HepG2 (cell line): ENCODE measurements around the gene UNC5CL. TPM values are rescaled to one million over a fixed set of nuclear protein-coding genes. Genes with fewer than 3 reads are reported as not detected.

Source experiments
- ATAC-seq: fragments of 200-7000 bp; cut with Tn5 transposase; 3 replicates; pipeline ENCODE4 v1.9.1; 2020; ENCODE audit warnings: mild to moderate bottlenecking, moderate library complexity
- BruUV-seq: library from RNA; stranded (reverse); fragments of 400-500 nt; replicated peaks from 2 replicates; lab custom pipeline; 2021; lab: Mats Ljungman, UMichigan
- CTCF ChIA-PET: fragments of 300-600 bp; formaldehyde crosslinking; extraction: SDS; loops from one replicate; lab custom pipeline; 2021; ENCODE audit warnings: low total read pairs, inconsistent platforms, low intra/inter-chr PET ratio; lab: Yijun Ruan, JAX
- POLR2A ChIA-PET: fragments of 350-600 bp; sonication (Branson Sonifier 250); formaldehyde crosslinking; loops from one replicate; lab custom pipeline; 2020; ENCODE audit warnings: antibody characterized with exemption, inconsistent platforms; lab: Yijun Ruan, JAX
- DNase-seq: peaks from one replicate; pipeline ENCODE4 v3.0.0-alpha.2; 2015; ENCODE audit warnings: low spot score
- FAIRE-seq: peaks from 3 replicates; lab custom pipeline; 2011; peaks lifted over from hg19 to GRCh38; lab: Jason Lieb, UNC
- H2AFZ ChIP-seq: one replicate; pipeline ENCODE4 v1.6.1; 2011; ENCODE audit warnings: low read length, inconsistent platforms
- H3K27ac ChIP-seq: fragments of 300-600 bp; 3 replicates; pipeline ENCODE4 v1.8.0; 2011; ENCODE audit warnings: mixed run types, mild to moderate bottlenecking, mixed read lengths, low read length, inconsistent platforms; ENCODE audit not compliant: insufficient read depth; ENCODE audit errors: extremely low read length
- H3K27me3 ChIP-seq, 2 experiments: fragments of 200-600 bp in 1 of 2; 2 replicates in 1 of 2; 3 replicates in 1 of 2; pipeline versions ENCODE4 v1.6.0 to v1.8.0; 2011; ENCODE audit warnings: low read length in 2 of 2, mild to moderate bottlenecking in 2 of 2, moderate library complexity in 2 of 2, inconsistent platforms in 1 of 2; ENCODE audit not compliant: insufficient read depth in 2 of 2, control insufficient read depth in 1 of 2
- H3K36me3 ChIP-seq, 2 experiments: fragments of 200-600 bp in 1 of 2; replicated peaks in 1 of 2; 2 replicates in 1 of 2; 3 replicates in 1 of 2; pipeline versions ENCODE4 v1.5.1 to v1.8.0; 2011; ENCODE audit warnings: low read length in 2 of 2, inconsistent platforms in 1 of 2; ENCODE audit not compliant: insufficient read depth in 2 of 2, control insufficient read depth in 1 of 2
- H3K4me1 ChIP-seq: 2 replicates; pipeline ENCODE4 v1.5.1; 2012; ENCODE audit warnings: low read length, inconsistent platforms; ENCODE audit not compliant: insufficient read depth
- H3K4me2 ChIP-seq: 2 replicates; pipeline ENCODE4 v1.6.0; 2011; ENCODE audit warnings: low read depth, low read length, inconsistent platforms
- H3K4me3 ChIP-seq, 3 experiments: fragments of 200-600 bp in 1 of 3; sonication (generic), shearing (Covaris generic) in 1 of 3; replicated peaks in 1 of 3; 2 replicates each; pipeline ENCODE4 v1.5.1; 2011 to 2016; ENCODE audit warnings: low read length in 3 of 3, inconsistent platforms in 2 of 3, low read depth in 2 of 3, mild to moderate bottlenecking in 2 of 3, control low read depth in 1 of 3, mixed read lengths in 1 of 3; ENCODE audit not compliant: insufficient read depth in 1 of 3
- H3K79me2 ChIP-seq: one replicate; pipeline ENCODE4 v1.6.1; 2011; ENCODE audit warnings: low read length, inconsistent platforms; ENCODE audit not compliant: insufficient read depth
- H3K9ac ChIP-seq: 2 replicates; pipeline ENCODE4 v1.6.0; 2011; ENCODE audit warnings: mild to moderate bottlenecking, low read depth, low read length, inconsistent platforms; ENCODE audit not compliant: insufficient read depth
- H3K9me3 ChIP-seq: 2 replicates; pipeline ENCODE4 v1.5.1; 2012; ENCODE audit warnings: mild to moderate bottlenecking, low read length
- H4K20me1 ChIP-seq: 2 replicates; pipeline ENCODE4 v1.6.0; 2011; ENCODE audit warnings: inconsistent platforms, mild to moderate bottlenecking, low read length, moderate library complexity; ENCODE audit not compliant: insufficient read depth
- ATF5 ChIP-seq: sonication (generic); formaldehyde crosslinking; IDR thresholded peaks from 2 replicates; pipeline ENCODE4 v1.4.0; 2020; ENCODE audit warnings: mild to moderate bottlenecking, low read depth, missing genetic modification reagents
- CCDC6 ChIP-seq: sonication (generic); formaldehyde crosslinking; IDR thresholded peaks from 2 replicates; pipeline ENCODE4 v1.8.1; 2022; ENCODE audit warnings: mild to moderate bottlenecking, missing genetic modification reagents, moderate library complexity
- ESRRA ChIP-seq: sonication (generic); formaldehyde crosslinking; IDR thresholded peaks from 2 replicates; pipeline ENCODE4 v1.5.1; 2020; ENCODE audit warnings: mild to moderate bottlenecking, low read depth, missing genetic modification reagents
- FIP1L1 ChIP-seq: fragments of 200-400 bp; formaldehyde crosslinking; IDR thresholded peaks from 2 replicates; pipeline ENCODE4 v1.6.1; 2018; ENCODE audit warnings: low read depth, mild to moderate bottlenecking, low read length, moderate library complexity, borderline replicate concordance; ENCODE audit not compliant: insufficient read depth
- FLYWCH1 ChIP-seq: sonication (generic); formaldehyde crosslinking; IDR thresholded peaks from 2 replicates; pipeline ENCODE4 v1.8.1; 2023; ENCODE audit warnings: mild to moderate bottlenecking, missing genetic modification reagents
- GLI4 ChIP-seq: sonication (generic); formaldehyde crosslinking; IDR thresholded peaks from 2 replicates; pipeline ENCODE4 v1.5.1; 2020; ENCODE audit warnings: missing genetic modification reagents, mild to moderate bottlenecking, moderate library complexity, borderline replicate concordance
- JDP2 ChIP-seq: sonication (generic); formaldehyde crosslinking; IDR thresholded peaks from 2 replicates; pipeline ENCODE4 v1.8.1; 2022; ENCODE audit warnings: missing genetic modification reagents, borderline replicate concordance
- KMT2A ChIP-seq: sonication (generic); formaldehyde crosslinking; IDR thresholded peaks from 2 replicates; pipeline ENCODE4 v1.4.0; 2020; ENCODE audit warnings: missing genetic modification reagents
- NR1H2 ChIP-seq: sonication (generic); formaldehyde crosslinking; IDR thresholded peaks from 2 replicates; pipeline ENCODE4 v1.8.1; 2022; ENCODE audit warnings: low read depth, missing genetic modification reagents, borderline replicate concordance
- THAP7 ChIP-seq: sonication (generic); formaldehyde crosslinking; IDR thresholded peaks from 2 replicates; pipeline ENCODE4 v1.8.1; 2023; ENCODE audit warnings: mild to moderate bottlenecking, missing genetic modification reagents
- TOPORS ChIP-seq: sonication (generic); formaldehyde crosslinking; IDR thresholded peaks from 2 replicates; pipeline ENCODE4 v1.8.0; 2023; ENCODE audit warnings: mild to moderate bottlenecking, missing genetic modification reagents
- YEATS4 ChIP-seq: sonication (generic); formaldehyde crosslinking; IDR thresholded peaks from 2 replicates; pipeline ENCODE4 v1.4.0; 2020; ENCODE audit warnings: missing genetic modification reagents, borderline replicate concordance
- ZFP36L2 ChIP-seq: sonication (generic); formaldehyde crosslinking; IDR thresholded peaks from 2 replicates; pipeline ENCODE4 v1.4.0; 2020; ENCODE audit warnings: missing genetic modification reagents
- ZMYM3 ChIP-seq: sonication (generic); formaldehyde crosslinking; IDR thresholded peaks from 2 replicates; pipeline ENCODE4 v1.5.1; 2020; ENCODE audit warnings: mild to moderate bottlenecking, missing genetic modification reagents
- ZNF414 ChIP-seq: sonication (generic); formaldehyde crosslinking; IDR thresholded peaks from 2 replicates; pipeline ENCODE4 v1.5.0; 2020; ENCODE audit warnings: missing genetic modification reagents
- ZNF577 ChIP-seq: sonication (generic); formaldehyde crosslinking; IDR thresholded peaks from 2 replicates; pipeline ENCODE4 v1.4.0; 2020; ENCODE audit warnings: mild to moderate bottlenecking, low read depth, missing genetic modification reagents, borderline replicate concordance
- ZNF652 ChIP-seq: IDR thresholded peaks from 2 replicates; pipeline ENCODE4 v1.6.1; 2016; ENCODE audit warnings: low read depth, borderline replicate concordance
- ZNF782 ChIP-seq: sonication (generic); formaldehyde crosslinking; IDR thresholded peaks from 2 replicates; pipeline ENCODE4 v1.4.0; 2020; ENCODE audit warnings: missing genetic modification reagents, mild to moderate bottlenecking, borderline replicate concordance
- in situ Hi-C: cut with HindIII; loops from 2 replicates; pipeline ENCODE4 v1.10.0; 2017; ENCODE audit warnings: low pct_unique_long_range_greater_than_20kb; ENCODE audit not compliant: extremely low pct_ligation_motif_present
- intact Hi-C: fragments of 100-400 bp; cut with micrococcal nuclease; formaldehyde crosslinking; loops from one replicate; pipeline ENCODE4 v1.10.0; 2022; ENCODE audit not compliant: unreplicated experiment
- polyA plus RNA-seq, 8 experiments: library from polyadenylated mRNA; depleted of rRNA in 3 of 8; stranded (reverse) in 7 of 8; unstranded in 1 of 8; fragments of >200 nt; fragmentation: Illumina TruSeq in 4 of 8; extraction: Trizol in 4 of 8; gene quantifications; 2 replicates each; pipeline versions ENCODE4 v1.2.1 to v1.2.3, GENCODE V29; 2011 to 2016; ENCODE audit warnings: low read depth in 4 of 8, missing spikeins in 1 of 8, mixed read lengths in 1 of 8; ENCODE audit not compliant: insufficient read depth in 1 of 8
- total RNA-seq, 5 experiments: library from RNA; depleted of rRNA; stranded (reverse); fragments of >200 nt; fragmentation: Illumina TruSeq; extraction: Trizol; gene quantifications; 2 replicates each; pipeline ENCODE4 v1.2.3, GENCODE V29; 2016; ENCODE audit warnings: low read depth in 1 of 5
- TF ChIP-seq, protein P1 (sequence below): sonication (generic); formaldehyde crosslinking; IDR thresholded peaks from 2 replicates; pipeline ENCODE4 v1.4.0; 2020; ENCODE audit warnings: mild to moderate bottlenecking, missing genetic modification reagents, borderline replicate concordance
- TF ChIP-seq, protein P2 (sequence below): sonication (generic); formaldehyde crosslinking; IDR thresholded peaks from 2 replicates; pipeline ENCODE4 v1.4.0; 2020; ENCODE audit warnings: missing genetic modification reagents, borderline replicate concordance

Gene UNC5CL
- total and polyA plus RNA-seq, 2 of the 13 experiments (the other 11 are each of a cell fraction or from before 2014, with no cell fraction given): 2.4 to 2.5 TPM

GRCh38 chr6:41022294-41022693, 16.7 kb downstream of the UNC5CL start:
- Histone ChIP-seq H3K4me2 (no peak overlapping the region), H3K9ac (no peak overlapping the region), H3K79me2 (no peaks in the 10 kb centered on the region), H3K27ac (no peak overlapping the region), H3K27me3 (no peaks in the 10 kb centered on the region), H3K4me3 (no peak overlapping the region), H2AFZ (no peak overlapping the region), H3K36me3 (no peaks in the 10 kb centered on the region), H3K4me1 (peaks cover 8% of the 10 kb centered on the region), H3K9me3 (no peaks in the 10 kb centered on the region), H4K20me1 (no peaks in the 10 kb centered on the region)
- no TSS peak for BruUV-seq
- FAIRE-seq (no peak), DNase-seq (no peak), ATAC-seq (no peak)
- intact Hi-C loops: no loop called here
- ChIA-PET CTCF (interaction anchor here (1.3 to 1.5 kb wide), 2 partner anchors 16 to 23 kb away, joined by 3 to 5 read pairs; no protein-coding TSS in a partner anchor), POLR2A (no interaction called here)
- in situ Hi-C loops: loop anchor here (5.0 kb wide), 1 partner anchor 125 kb away; no protein-coding TSS in a partner anchor
- TF ChIP-seq FLYWCH1 (CRISPR knock-in tag) (no peak), CCDC6 (no peak), ZNF414 (CRISPR knock-in tag) (no peak), KMT2A (CRISPR knock-in tag) (no peak), TOPORS (CRISPR knock-in tag) (no peak), ZMYM3 (no peak), THAP7 (no peak), YEATS4 (CRISPR knock-in tag) (no peak), NR1H2 (CRISPR knock-in tag) (no peak), ZNF652 (CRISPR knock-in tag) (no peak), ATF5 (CRISPR knock-in tag) (no peak), ZNF577 (CRISPR knock-in tag) (no peak), GLI4 (CRISPR knock-in tag) (no peak), ESRRA (CRISPR knock-in tag) (no peak), ZFP36L2 (no peak), ZNF782 (CRISPR knock-in tag) (no peak), FIP1L1 (no peak), JDP2 (CRISPR knock-in tag) (no peak)
- TF ChIP-seq, protein P1, sequence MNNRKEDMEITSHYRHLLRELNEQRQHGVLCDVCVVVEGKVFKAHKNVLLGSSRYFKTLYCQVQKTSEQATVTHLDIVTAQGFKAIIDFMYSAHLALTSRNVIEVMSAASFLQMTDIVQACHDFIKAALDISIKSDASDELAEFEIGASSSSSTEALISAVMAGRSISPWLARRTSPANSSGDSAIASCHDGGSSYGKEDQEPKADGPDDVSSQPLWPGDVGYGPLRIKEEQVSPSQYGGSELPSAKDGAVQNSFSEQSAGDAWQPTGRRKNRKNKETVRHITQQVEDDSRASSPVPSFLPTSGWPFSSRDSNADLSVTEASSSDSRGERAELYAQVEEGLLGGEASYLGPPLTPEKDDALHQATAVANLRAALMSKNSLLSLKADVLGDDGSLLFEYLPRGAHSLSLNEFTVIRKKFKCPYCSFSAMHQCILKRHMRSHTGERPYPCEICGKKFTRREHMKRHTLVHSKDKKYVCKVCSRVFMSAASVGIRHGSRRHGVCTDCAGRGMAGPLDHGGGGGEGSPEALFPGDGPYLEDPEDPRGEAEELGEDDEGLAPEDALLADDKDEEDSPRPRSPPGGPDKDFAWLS (CRISPR knock-in tag): no peak
- TF ChIP-seq, protein P2, sequence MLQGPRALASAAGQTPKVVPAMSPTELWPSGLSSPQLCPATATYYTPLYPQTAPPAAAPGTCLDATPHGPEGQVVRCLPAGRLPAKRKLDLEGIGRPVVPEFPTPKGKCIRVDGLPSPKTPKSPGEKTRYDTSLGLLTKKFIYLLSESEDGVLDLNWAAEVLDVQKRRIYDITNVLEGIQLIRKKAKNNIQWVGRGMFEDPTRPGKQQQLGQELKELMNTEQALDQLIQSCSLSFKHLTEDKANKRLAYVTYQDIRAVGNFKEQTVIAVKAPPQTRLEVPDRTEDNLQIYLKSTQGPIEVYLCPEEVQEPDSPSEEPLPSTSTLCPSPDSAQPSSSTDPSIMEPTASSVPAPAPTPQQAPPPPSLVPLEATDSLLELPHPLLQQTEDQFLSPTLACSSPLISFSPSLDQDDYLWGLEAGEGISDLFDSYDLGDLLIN (CRISPR knock-in tag): no peak
